ENCODE measurements around the gene FANCC.

The FANCC gene

DNA sequence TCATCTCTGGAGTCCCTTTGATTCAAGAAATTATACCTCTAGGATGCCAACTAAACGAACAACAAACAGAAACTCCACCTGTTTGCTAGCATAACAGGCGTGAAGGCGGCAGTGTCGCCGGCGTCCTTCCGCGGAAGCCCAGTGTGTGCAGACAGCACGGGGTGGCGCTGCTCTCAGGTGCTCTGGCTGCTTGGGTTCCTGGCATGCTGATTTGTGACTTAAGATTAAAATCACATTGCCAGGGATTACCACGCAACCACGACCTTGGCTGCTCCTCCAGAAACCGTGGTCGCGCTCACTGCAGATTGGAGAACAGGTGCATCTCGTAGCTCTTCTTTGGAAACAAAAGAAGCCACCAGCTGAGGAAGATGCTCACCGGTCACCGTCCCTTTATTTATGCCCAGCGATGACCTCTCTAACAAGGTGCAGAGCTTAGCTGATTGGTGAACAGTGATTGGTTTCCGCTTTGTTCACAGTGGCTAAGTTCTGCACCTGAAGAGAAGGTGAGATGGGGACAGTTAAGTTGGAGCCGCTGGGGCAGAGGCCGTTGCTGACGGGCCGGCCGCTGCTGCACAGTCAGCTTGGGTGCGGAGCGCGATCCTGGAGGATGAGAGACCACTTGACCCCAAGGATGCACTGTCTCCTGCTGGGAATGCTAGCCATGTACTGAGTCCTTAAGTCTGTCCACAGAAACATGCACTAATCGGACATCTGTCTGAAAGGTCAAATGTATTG lies 232.3 kb downstream of the FANCC start:
- DNase-seq (ENCODE audit: low spot score) = no peak

GRCh38 chr9:95084254-95084934 lies 233.1 kb downstream of the FANCC start:
- no peak for DNase-seq (ENCODE audit: low spot score)

DNA sequence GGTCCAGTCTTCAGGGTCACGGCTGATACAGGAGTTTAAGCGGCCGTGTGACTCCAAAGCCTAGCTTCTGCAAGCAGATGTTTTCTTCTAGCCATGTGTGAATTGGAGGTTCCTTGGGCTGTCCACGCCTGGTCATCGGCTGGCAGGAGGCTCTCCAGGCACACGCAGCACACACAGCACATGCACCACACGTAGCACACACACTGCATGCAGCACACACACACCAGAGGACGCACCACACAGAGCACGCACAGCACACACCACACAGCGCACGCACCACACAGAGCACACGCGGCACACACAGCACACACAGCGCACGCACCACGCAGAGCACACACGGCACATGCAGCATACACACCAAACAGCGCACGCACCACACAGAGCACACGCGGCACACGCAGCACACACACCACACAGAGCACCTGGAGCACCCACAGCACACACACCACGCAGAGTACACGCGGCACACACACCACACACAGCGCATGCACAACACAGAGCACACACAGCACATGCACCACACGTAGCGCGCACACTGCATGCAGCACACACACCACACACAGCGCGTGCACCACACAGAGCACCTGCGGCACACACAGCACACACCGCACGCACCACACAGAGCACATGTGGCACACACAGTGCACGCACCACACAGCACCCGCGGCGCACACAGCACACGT lies 234.3 kb downstream of the FANCC start:
- no peak for DNase-seq (ENCODE audit: low spot score)

- DNase-seq (ENCODE audit: low spot score) = no peak
Observed at GRCh38 chr9:95082401-95083084, 235.0 kb downstream of the FANCC start.

DNA sequence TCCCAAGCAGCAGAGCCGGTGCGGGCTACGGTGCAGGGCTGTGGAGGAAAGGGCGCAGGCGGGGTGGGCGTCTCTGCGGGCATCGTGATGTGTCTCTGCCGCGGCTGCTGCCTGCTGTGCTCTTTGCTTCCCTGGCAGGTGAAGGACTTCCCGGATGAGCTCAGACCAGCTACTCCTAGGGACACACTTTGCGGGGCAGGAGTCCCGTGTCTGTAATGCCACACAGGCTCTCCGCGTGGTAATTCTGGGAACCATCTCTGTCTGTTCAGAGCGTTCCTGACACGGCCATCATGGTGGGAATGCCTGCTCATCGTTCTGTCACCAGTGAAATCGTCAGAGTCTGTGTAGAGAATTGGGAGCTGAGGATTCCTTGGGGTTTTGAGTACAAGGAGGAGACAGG lies 235.5 kb downstream of the FANCC start:
- no peak for DNase-seq (ENCODE audit: low spot score)

DNA sequence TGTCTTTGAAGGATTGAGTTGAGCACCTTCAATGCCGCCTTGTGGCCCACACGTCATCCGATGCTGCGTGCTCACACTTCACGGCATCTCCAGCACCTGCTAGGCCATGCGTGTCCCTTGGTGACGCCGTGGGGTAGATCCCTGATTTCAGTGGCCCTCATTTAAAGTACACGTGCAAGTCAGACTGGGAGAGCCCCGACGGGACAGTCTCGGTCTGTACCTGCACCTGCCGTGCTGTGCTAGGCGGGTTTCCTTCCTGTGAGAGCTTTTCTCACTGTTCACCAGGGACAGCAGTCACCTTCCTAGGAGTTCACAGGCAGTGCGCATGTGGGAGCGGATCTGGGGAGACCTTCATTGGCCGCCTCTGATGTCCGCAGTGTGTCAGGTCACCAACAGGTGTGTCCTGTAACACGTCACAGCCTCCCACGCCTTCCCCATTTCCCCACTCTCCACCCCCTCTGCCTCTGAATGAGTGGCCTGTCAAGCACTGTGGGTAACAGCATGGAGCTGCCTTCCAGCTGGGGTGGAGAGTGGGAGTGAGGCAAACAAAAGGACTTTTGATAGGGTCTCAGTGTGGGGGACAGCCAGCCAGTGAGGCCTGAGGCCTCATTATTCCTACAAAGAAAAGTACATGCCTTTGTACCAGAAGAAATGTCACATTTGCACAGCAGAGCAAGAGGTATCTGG lies 236.4 kb downstream of the FANCC start:
- DNase-seq (ENCODE audit: low spot score) = no peak

DNA sequence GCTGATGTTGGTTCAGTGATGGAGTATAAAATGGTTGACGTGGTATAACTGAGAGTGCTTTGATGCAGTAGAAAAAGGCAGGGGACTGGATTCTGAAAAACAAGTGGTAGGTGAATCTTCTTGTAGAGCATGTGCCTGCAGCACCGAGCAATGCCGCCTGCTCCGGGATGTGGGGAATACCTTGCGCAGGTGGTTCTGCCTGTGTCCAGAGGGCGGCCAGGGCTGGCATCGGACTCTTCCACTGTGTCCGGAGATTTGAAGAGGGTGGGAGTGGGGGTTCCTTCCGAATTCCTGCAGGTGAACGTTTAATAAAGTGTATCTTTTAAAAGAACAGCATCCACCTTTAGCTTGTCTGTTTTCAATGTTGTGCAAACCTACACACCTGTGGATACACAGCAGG lies 238.0 kb downstream of the FANCC start:
- DNase-seq (ENCODE audit: low spot score) = no peak

DNA sequence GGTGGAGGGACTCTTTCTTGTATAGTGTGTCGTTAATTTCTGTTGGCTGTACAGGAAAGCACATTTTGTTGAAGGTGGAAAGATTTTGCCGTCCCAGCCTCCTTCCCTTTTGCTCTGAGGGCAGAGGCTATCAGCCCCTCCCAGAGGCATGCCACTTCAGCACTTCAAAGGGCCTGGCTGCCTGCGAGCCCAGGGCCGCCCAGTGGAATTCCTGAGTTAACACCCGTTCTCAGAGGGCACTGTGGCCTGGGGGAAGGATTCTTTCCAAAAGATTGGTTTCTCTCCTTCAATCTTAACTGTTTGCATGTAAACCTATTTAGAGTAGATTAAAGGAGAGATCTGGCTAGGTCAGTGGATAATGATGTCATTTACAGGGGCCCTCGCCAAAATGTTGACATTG lies 238.6 kb downstream of the FANCC start:
- no peak for DNase-seq (ENCODE audit: low spot score)

GRCh38 chr9:95078511-95078910 lies 239.0 kb downstream of the FANCC start:
- DNase-seq (ENCODE audit: low spot score) = no peak

- no peak for DNase-seq (ENCODE audit: low spot score)
Observed at GRCh38 chr9:95077766-95078370, 239.6 kb downstream of the FANCC start.

- no peak for DNase-seq (ENCODE audit: low spot score)
Observed at GRCh38 chr9:95077053-95077765, 240.3 kb downstream of the FANCC start.

- no peak for DNase-seq (ENCODE audit: low spot score)
Observed at GRCh38 chr9:95076696-95077052, 240.8 kb downstream of the FANCC start.

DNA sequence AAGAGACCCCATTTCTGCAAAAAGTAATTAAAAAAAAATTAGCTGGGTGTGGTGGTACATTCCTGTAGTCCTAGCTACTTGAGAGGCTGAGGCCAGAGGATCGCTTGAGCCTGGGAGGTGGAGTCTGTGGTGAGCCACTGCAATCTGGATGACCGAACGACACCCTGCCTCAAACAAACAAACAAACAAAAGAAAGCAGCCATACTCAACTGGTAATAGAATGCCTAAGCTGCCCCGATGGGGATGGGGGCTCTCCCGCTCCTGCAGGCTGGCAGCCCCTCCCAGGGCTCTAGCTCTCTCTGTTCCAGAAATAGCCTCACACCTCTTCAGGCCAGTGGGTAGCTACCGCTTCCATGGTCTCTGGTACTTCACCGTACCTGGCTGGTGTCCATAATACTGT lies 241.8 kb downstream of the FANCC start:
- no peak for DNase-seq (ENCODE audit: low spot score)

DNA sequence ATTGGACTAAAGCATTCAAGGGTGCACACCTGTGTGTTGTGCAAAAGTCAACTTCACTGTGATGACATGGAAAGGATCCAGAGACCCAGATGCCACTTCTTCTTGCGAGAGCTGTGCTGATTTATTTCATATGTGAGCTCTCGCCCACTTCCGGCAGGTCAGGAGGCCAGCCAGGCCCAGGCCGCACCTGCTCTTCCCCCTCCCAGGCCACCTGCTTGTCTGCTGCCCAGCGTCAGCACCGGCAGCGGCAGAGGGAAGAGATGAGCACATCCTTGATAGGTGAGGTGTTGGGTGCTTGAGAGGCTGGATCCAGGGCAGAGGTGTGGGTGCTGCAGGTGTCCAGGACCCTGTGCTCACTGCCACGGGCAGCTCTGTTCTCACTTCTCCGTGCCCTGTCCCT lies 242.9 kb downstream of the FANCC start:
- DNase-seq (ENCODE audit: low spot score) = no peak

DNA sequence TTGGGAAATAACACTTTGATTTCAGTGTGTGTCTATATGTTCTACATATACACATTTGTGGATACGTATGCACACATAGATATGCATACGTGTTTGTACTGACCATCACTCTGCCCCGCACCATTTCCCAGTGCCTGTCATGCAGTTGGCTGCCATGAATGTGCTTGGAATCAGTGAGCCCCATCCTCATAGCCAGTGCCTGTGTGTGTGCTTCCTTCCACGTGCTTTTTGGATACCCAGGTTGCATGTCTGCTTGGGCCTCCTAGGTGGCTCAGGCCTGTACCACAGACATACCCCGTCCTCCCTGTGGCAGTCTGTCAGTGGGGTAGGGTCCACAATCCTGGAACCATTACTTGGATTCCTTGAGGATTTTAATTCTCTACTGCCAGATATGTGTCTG lies 243.6 kb downstream of the FANCC start:
- no peak for DNase-seq (ENCODE audit: low spot score)

- peak; percentile 31 for DNase-seq (ENCODE audit: low spot score)
Observed at GRCh38 chr9:95073042-95073607, 244.4 kb downstream of the FANCC start.

DNA sequence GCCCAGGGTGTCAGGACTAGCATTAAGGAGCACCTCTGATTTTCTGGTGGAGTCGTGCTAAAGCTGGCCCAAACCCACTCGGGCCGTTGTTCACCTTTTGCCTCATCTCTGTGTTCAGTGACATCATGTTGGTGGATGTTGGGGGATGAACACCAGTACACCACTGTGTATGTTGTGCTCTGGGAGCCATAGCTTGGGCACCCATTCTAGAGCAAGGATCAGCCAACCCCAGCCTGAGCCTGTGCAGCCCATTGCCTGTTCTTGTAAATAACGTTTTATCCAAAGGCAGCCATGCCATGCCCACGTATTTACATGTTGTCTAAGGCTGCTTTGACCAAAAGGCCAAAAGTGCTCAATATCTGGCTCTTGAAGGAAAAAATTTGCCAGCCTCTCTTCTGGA lies 245.6 kb downstream of the FANCC start:
- DNase-seq (ENCODE audit: low spot score) = no peak

GRCh38 chr9:95071450-95071849 lies 246.1 kb downstream of the FANCC start:
- no peak for DNase-seq (ENCODE audit: low spot score)

- no peak for DNase-seq (ENCODE audit: low spot score)
Observed at GRCh38 chr9:95070549-95071021, 246.9 kb downstream of the FANCC start.

DNA sequence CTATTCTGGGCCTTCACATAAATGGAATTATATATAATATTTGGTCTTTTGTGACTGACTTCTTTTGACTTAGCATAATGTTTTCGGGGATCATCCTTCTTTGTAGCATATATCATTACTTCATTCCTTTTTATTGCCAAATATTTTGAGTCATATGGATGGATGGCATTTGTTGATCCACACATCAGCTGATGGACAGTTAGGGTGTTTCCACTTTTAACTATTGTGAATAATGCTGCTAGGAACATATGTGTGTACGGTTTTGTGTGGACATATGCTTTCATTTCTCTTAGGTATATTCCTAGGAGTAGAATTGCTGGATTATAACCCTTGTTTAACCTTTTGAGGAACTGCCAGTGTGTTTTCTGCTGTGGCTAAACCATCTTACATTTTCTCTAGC lies 249.6 kb downstream of the FANCC start:
- no peak for DNase-seq (ENCODE audit: low spot score)

DNA sequence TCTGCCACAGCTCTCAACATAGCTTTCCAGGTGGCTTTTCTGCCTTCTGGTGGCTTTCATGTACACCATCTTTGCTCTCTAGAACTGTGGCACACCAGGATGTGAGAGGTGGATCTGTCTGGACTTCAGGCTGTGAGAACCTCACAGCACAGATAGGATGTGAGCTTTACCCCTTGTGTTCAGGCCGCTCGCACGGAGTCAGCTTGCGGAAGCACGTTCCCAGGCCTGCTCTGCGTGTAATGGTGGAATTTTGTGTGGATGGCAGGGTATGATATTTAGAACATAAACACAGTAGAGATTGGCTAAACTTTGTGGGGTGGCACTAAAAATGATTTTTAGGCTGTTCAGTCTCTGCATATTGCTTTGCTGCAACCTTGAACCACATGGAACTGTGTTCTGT lies 250.5 kb downstream of the FANCC start:
- DNase-seq (ENCODE audit: low spot score) = no peak
